Fibroblast of lung (primary cell): Measurements from ENCODE around the gene MAP4K5. TPM values are rescaled to one million over a fixed set of nuclear protein-coding genes. Genes with fewer than 3 reads are reported as not detected.

Experiments used
- DNase-seq, 2 donors: peaks; one replicate each; pipeline versions ENCODE4 v3.0.0 to v3.0.0-alpha.2; 2010; ENCODE audit warnings: low read depth in 2 of 2
- H2AFZ ChIP-seq: 2 replicates; pipeline ENCODE4 v1.5.1; 2012; ENCODE audit warnings: low read length, control low read depth, inconsistent platforms
- H3K27ac ChIP-seq: 2 replicates; pipeline ENCODE4 v1.5.1; 2011; ENCODE audit warnings: low read length, control low read depth; ENCODE audit not compliant: insufficient read depth
- H3K27me3 ChIP-seq: 2 replicates; pipeline ENCODE4 v1.5.1; 2011; ENCODE audit warnings: mild to moderate bottlenecking, low read length; ENCODE audit not compliant: control insufficient read depth, insufficient read depth
- H3K36me3 ChIP-seq: 2 replicates; pipeline ENCODE4 v1.5.1; 2011; ENCODE audit warnings: low read length; ENCODE audit not compliant: control insufficient read depth, insufficient read depth
- H3K4me1 ChIP-seq: 2 replicates; pipeline ENCODE4 v1.5.1; 2011; ENCODE audit warnings: low read length; ENCODE audit not compliant: control insufficient read depth, insufficient read depth; ENCODE audit errors: extremely low read depth
- H3K4me2 ChIP-seq: 2 replicates; pipeline ENCODE4 v1.5.1; 2011; ENCODE audit warnings: low read length, control low read depth; ENCODE audit not compliant: insufficient read depth; ENCODE audit errors: extremely low read depth
- H3K4me3 ChIP-seq, 4 experiments: fragments of 200-600 bp in 1 of 4; sonication (generic) in 1 of 4; replicated peaks in 1 of 4; 2 replicates each; pipeline ENCODE4 v1.5.1; 2011 to 2016; ENCODE audit warnings: low read length in 4 of 4, low read depth in 3 of 4, mild to moderate bottlenecking in 3 of 4, control low read depth in 2 of 4, inconsistent platforms in 1 of 4, mixed read lengths in 1 of 4; ENCODE audit not compliant: insufficient read depth in 1 of 4; ENCODE audit errors: control extremely low read depth in 1 of 4
- H3K79me2 ChIP-seq: 2 replicates; pipeline ENCODE4 v1.5.1; 2012; ENCODE audit warnings: mild to moderate bottlenecking, low read length, inconsistent platforms; ENCODE audit not compliant: control insufficient read depth, insufficient read depth
- H3K9ac ChIP-seq: 2 replicates; pipeline ENCODE4 v1.5.1; 2011; ENCODE audit warnings: mild to moderate bottlenecking, low read length, control low read depth; ENCODE audit not compliant: insufficient read depth
- H3K9me3 ChIP-seq: 2 replicates; pipeline ENCODE4 v1.5.1; 2012; ENCODE audit warnings: low read depth, low read length; ENCODE audit not compliant: control insufficient read depth, insufficient read depth
- H4K20me1 ChIP-seq: 2 replicates; pipeline ENCODE4 v1.5.1; 2011; ENCODE audit warnings: low read length; ENCODE audit not compliant: control insufficient read depth, insufficient read depth; ENCODE audit errors: extremely low read depth
- CTCF ChIP-seq, 2 donors: IDR thresholded peaks in 1 of 2; conservative IDR thresholded peaks in 1 of 2; 1 replicate in 1 of 2; 2 replicates in 1 of 2; pipeline ENCODE4 v1.5.1; 2011 to 2012; ENCODE audit warnings: low read length in 2 of 2, control low read depth in 1 of 2, inconsistent platforms in 1 of 2, low read depth in 1 of 2, mild to moderate bottlenecking in 1 of 2
- EZH2 ChIP-seq: IDR thresholded peaks from 2 replicates; pipeline ENCODE4 v1.5.1; 2012; ENCODE audit warnings: low read length, control low read depth, mild to moderate bottlenecking; ENCODE audit errors: missing control alignments
- polyA plus RNA-seq, 2 donors: library from polyadenylated mRNA; depleted of rRNA in 1 of 2; stranded (reverse) in 1 of 2; unstranded in 1 of 2; fragments of >200 nt; gene quantifications; 2 replicates each; pipeline ENCODE4 v1.2.1, GENCODE V29; 2011 to 2012; ENCODE audit warnings: missing spikeins in 1 of 2
- total RNA-seq: library from RNA; depleted of rRNA; stranded (reverse); fragments of >200 nt; gene quantifications from 2 replicates; pipeline ENCODE4 v1.2.1, GENCODE V29; 2014

The MAP4K5 gene
- total and polyA plus RNA-seq, 2 donors (not counting 1 experiment from before 2014, with no cell fraction given): 39.4 to 41.1 TPM

GRCh38 chr14:50452979-50453705 is 79.2 kb downstream of the MAP4K5 start:
- TF ChIP-seq EZH2 (no peak), CTCF (conservative IDR thresholded peaks at IDR 0.05 in 1 of 2, IDR thresholded peaks at IDR 0.05 in 1 of 2; ENCODE audit: low read depth in 1 of 2, low read length in 2 of 2) (no peak)
- Histone ChIP-seq H3K36me3 (no peaks in the 10 kb centered on the region), H3K9me3 (no peaks in the 10 kb centered on the region), H3K4me1 (peaks cover 8% of the 10 kb centered on the region), H2AFZ (no peak overlapping the region), H3K9ac (no peak overlapping the region), H3K4me2 (peak overlapping the region; percentile 32), H3K4me3 (no peak overlapping the region), H3K27ac (peak overlapping the region; percentile 73), H4K20me1 (no peaks in the 10 kb centered on the region), H3K79me2 (peaks cover 2% of the 10 kb centered on the region), H3K27me3 (no peaks in the 10 kb centered on the region)
- peak; percentile 87 to 90 for DNase-seq

- Histone ChIP-seq H3K79me2 (peaks cover 2% of the 10 kb centered on the region), H3K4me1 (peaks cover 8% of the 10 kb centered on the region), H3K9ac (no peak overlapping the region), H3K9me3 (no peaks in the 10 kb centered on the region), H3K27ac (peak overlapping the region; percentile 70), H3K4me3 (no peak overlapping the region), H3K4me2 (no peak overlapping the region), H4K20me1 (no peaks in the 10 kb centered on the region), H2AFZ (no peak overlapping the region), H3K36me3 (no peaks in the 10 kb centered on the region), H3K27me3 (no peaks in the 10 kb centered on the region)
- peak in 1 of 2 donors; percentile 80 for DNase-seq
- no peak for TF ChIP-seq CTCF (conservative IDR thresholded peaks at IDR 0.05 in 1 of 2, IDR thresholded peaks at IDR 0.05 in 1 of 2; ENCODE audit: low read depth in 1 of 2, low read length in 2 of 2)
- no peak for TF ChIP-seq EZH2
These were observed 80.1 kb downstream of the MAP4K5 start for GRCh38 chr14:50452296-50452695.

- no peak overlapping the region for H3K27ac ChIP-seq
- no peak overlapping the region for H2AFZ ChIP-seq
- H3K9me3 ChIP-seq: no peaks in the 10 kb centered on the region
These were observed 80.5 kb downstream of the MAP4K5 start for GRCh38 chr14:50451854-50452253.

More at GRCh38 chr14:50451854-50452253, 80.5 kb downstream of the MAP4K5 start:
- no peaks in the 10 kb centered on the region for H3K27me3 ChIP-seq
- peak in 1 of 2 donors; percentile 19 for DNase-seq
- no peak overlapping the region for H3K9ac ChIP-seq
- TF ChIP-seq CTCF (conservative IDR thresholded peaks at IDR 0.05 in 1 of 2, IDR thresholded peaks at IDR 0.05 in 1 of 2; ENCODE audit: low read depth in 1 of 2, low read length in 2 of 2) (no peak), EZH2 (no peak)
- H3K4me2 ChIP-seq: no peak overlapping the region
- H3K4me1 ChIP-seq: peaks cover 8% of the 10 kb centered on the region
- H3K36me3 ChIP-seq: no peaks in the 10 kb centered on the region
- no peak overlapping the region for H3K4me3 ChIP-seq
- H3K79me2 ChIP-seq: peaks cover 2% of the 10 kb centered on the region
- H4K20me1 ChIP-seq: no peaks in the 10 kb centered on the region
